GM19239 (cell line): Measurements from ENCODE around the gene OTUD6A.
"Not testable (repeated sequence)": the region's sequence is repeated elsewhere in the genome, so short reads cannot be mapped to it uniquely, and the experiment has no call there.

Experiments used
- DNase-seq: peaks from one replicate; pipeline ENCODE4 v3.0.0; 2011; ENCODE audit warnings: low spot score; ENCODE audit not compliant: insufficient read length
- FAIRE-seq: peaks from 2 replicates; lab custom pipeline; 2011; peaks lifted over from hg19 to GRCh38; lab: Jason Lieb, UNC

OTUD6A gene

GRCh38 chrX:70044541-70045245 is 17.6 kb upstream of the OTUD6A start:
- FAIRE-seq = no peak
- DNase-seq = no peak

GRCh38 chrX:70046978-70047377 is 15.3 kb upstream of the OTUD6A start:
- FAIRE-seq (no peak), DNase-seq (no peak)

GRCh38 chrX:70049406-70049805 is 12.9 kb upstream of the OTUD6A start:
- no peak for FAIRE-seq
- no peak for DNase-seq

GRCh38 chrX:70049925-70050324 is 12.3 kb upstream of the OTUD6A start, which contains the start of gene AWAT2:
Gene AWAT2, minus strand, starts transcription at chrX:70049938. Its CDS starts 6 bp downstream, at chrX:70049932.
- DNase-seq (no peak), FAIRE-seq (no peak)

- DNase-seq = no peak
- FAIRE-seq = no peak
These were observed 9.2 kb upstream of the OTUD6A start for GRCh38 chrX:70052895-70053615.

GRCh38 chrX:70054391-70054790 is 7.9 kb upstream of the OTUD6A start:
- DNase-seq = no peak
- no peak for FAIRE-seq

- FAIRE-seq (no peak), DNase-seq (no peak)
These were observed 799 bp downstream of the OTUD6A start for GRCh38 chrX:70062961-70063550.

- FAIRE-seq (no peak), DNase-seq (no peak)
These were observed 4.4 kb downstream of the OTUD6A start for GRCh38 chrX:70066646-70067045.

- no peak for FAIRE-seq
These were observed 17.0 kb downstream of the OTUD6A start for GRCh38 chrX:70079297-70079696.

GRCh38 chrX:70079870-70080269 is 17.6 kb downstream of the OTUD6A start:
- FAIRE-seq (no peak), DNase-seq (no peak)

More at GRCh38 chrX:70079297-70079696, 17.0 kb downstream of the OTUD6A start:
- no peak for DNase-seq

GRCh38 chrX:70082723-70083122 is 20.5 kb downstream of the OTUD6A start:
- DNase-seq = no peak
- no peak for FAIRE-seq

- FAIRE-seq = no peak
- DNase-seq = no peak
These were observed 22.5 kb downstream of the OTUD6A start for GRCh38 chrX:70084592-70085240.

GRCh38 chrX:70087857-70088630 is 25.8 kb downstream of the OTUD6A start:
- FAIRE-seq = no peak
- no peak for DNase-seq

- no peak for FAIRE-seq
These were observed 26.5 kb downstream of the OTUD6A start for GRCh38 chrX:70088751-70089150.

GRCh38 chrX:70089604-70090297 is 27.5 kb downstream of the OTUD6A start:
- FAIRE-seq (no peak), DNase-seq (no peak)

More at GRCh38 chrX:70088751-70089150, 26.5 kb downstream of the OTUD6A start:
- no peak for DNase-seq

- FAIRE-seq (no peak), DNase-seq (no peak)
These were observed 30.0 kb downstream of the OTUD6A start for GRCh38 chrX:70092247-70092646.

GRCh38 chrX:70096052-70096451 is 33.8 kb downstream of the OTUD6A start:
- FAIRE-seq (peak; percentile 42), DNase-seq (no peak)

- no peak for FAIRE-seq
These were observed 43.0 kb downstream of the OTUD6A start for GRCh38 chrX:70105229-70105628.

GRCh38 chrX:70111436-70112026 is 49.3 kb downstream of the OTUD6A start:
- not testable (repeated sequence) for DNase-seq, FAIRE-seq

More at GRCh38 chrX:70105229-70105628, 43.0 kb downstream of the OTUD6A start:
- DNase-seq = no peak
